ENCODE data around the gene MPZL3. TPM values are rescaled to one million over a fixed set of nuclear protein-coding genes. Genes with fewer than 3 reads are reported as not detected.
A peak's percentile ranks its signal among the peaks of the same experiment; 100 is the strongest.

The MPZL3 gene
- total and polyA plus RNA-seq, 9 donors: 0.41 to 1.7 (median 0.73) TPM

DNA sequence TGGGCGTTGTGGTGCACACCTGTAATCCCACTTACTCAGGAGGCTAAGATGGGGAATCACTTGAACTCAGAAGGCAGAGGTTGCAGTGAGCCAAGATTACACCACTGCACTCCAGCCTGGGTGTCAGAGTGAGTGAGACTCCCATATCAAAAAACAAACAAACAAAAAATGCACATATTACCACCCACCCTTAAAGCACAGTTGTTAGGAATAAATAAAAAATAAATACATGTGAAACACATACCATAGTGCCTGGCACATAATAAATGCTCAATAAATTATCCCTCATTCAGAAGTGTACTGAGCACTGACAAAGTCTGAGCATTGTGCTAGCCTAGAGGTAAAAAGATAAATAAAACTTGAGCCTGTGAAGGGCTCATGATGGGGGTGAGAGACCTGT is 18.3 kb downstream of the MPZL3 start:
- no peaks in the 10 kb centered on the region for H3K9me3 ChIP-seq (replicated peaks; ENCODE audit: control insufficient read depth, low read depth, low read length)
- WGBS (ENCODE audit: insufficient coverage): no CpG with 5 or more reads among the region's 1 CpG
- H3K4me1 ChIP-seq (ENCODE audit: control insufficient read depth, insufficient read depth, low read length): no peaks in the 10 kb centered on the region
- no peaks in the 10 kb centered on the region for H3K36me3 ChIP-seq (ENCODE audit: control insufficient read depth, insufficient read depth, low read length)
- H3K27me3 ChIP-seq (ENCODE audit: control insufficient read depth, insufficient read depth, low read length): peaks cover 7% of the 10 kb centered on the region
- DNase-seq: no peak
- no peak overlapping the region for H3K4me3 ChIP-seq (ENCODE audit: low read length)
- H3K27ac ChIP-seq (ENCODE audit: low read length): no peak overlapping the region

GRCh38 chr11:118233377-118233776 is 18.8 kb downstream of the MPZL3 start:
- no peak for DNase-seq
- H3K36me3 ChIP-seq (ENCODE audit: control insufficient read depth, insufficient read depth, low read length): no peaks in the 10 kb centered on the region
- H3K27ac ChIP-seq (ENCODE audit: low read length): no peak overlapping the region
- WGBS (ENCODE audit: insufficient coverage): 80% methylated on average over 1 of the region's 5 CpGs
- H3K4me1 ChIP-seq (ENCODE audit: control insufficient read depth, insufficient read depth, low read length): no peaks in the 10 kb centered on the region
- H3K4me3 ChIP-seq (ENCODE audit: low read length): no peak overlapping the region
- peaks cover 7% of the 10 kb centered on the region for H3K27me3 ChIP-seq (ENCODE audit: control insufficient read depth, insufficient read depth, low read length)
- no peaks in the 10 kb centered on the region for H3K9me3 ChIP-seq (replicated peaks; ENCODE audit: control insufficient read depth, low read depth, low read length)

DNA sequence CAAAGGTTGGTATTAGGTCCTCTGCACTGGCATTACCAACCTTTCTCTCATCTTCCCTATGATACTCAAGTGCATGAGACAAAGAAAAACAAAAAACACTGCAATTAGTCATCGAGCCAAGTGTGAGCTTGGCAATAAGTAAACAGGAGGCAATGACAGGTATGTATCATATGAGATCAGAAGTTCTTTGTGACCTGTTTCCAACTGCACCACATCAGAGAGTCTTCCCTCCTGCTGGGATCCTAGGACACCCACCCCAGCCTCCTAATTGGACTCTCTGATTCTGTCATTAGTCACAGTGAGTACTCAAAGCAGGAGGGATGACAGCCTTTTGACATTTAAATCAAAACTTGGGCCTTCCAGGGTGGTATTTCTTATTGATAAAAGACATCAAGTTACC is 19.5 kb downstream of the MPZL3 start:
- Histone ChIP-seq H3K9me3 (replicated peaks; ENCODE audit: control insufficient read depth, low read depth, low read length) (no peaks in the 10 kb centered on the region), H3K4me3 (ENCODE audit: low read length) (no peak overlapping the region), H3K27me3 (ENCODE audit: control insufficient read depth, insufficient read depth, low read length) (peaks cover 7% of the 10 kb centered on the region), H3K27ac (ENCODE audit: low read length) (no peak overlapping the region), H3K36me3 (ENCODE audit: control insufficient read depth, insufficient read depth, low read length) (no peaks in the 10 kb centered on the region), H3K4me1 (ENCODE audit: control insufficient read depth, insufficient read depth, low read length) (no peaks in the 10 kb centered on the region)
- no peak for DNase-seq
- no CpG with 5 or more reads among the region's 1 CpG for WGBS (ENCODE audit: insufficient coverage)

DNA sequence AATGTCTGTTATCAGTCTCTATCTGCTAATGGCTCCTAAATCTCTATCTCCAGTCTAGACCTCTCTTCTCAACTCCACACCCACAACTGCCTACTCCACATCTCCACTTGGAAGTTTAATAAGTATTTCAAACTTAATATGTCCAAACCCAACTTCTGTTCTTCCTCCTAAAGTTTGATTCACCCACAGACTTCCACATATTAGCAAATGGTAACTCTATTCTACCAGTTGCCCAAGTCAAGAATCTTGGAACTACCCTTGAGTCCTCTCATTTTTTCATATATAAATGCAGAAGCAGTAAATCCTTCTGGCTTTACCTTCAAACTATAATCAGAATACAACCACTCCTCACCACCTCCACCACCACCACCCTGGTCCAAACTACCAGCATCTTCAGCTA is 20.7 kb downstream of the MPZL3 start:
- H3K9me3 ChIP-seq (replicated peaks; ENCODE audit: control insufficient read depth, low read depth, low read length): no peaks in the 10 kb centered on the region
- H3K4me3 ChIP-seq (ENCODE audit: low read length): no peak overlapping the region
- no peak for DNase-seq
- H3K4me1 ChIP-seq (ENCODE audit: control insufficient read depth, insufficient read depth, low read length): no peaks in the 10 kb centered on the region
- H3K27ac ChIP-seq (ENCODE audit: low read length): no peak overlapping the region
- no peaks in the 10 kb centered on the region for H3K36me3 ChIP-seq (ENCODE audit: control insufficient read depth, insufficient read depth, low read length)
- peaks cover 7% of the 10 kb centered on the region for H3K27me3 ChIP-seq (ENCODE audit: control insufficient read depth, insufficient read depth, low read length)

GRCh38 chr11:118230088-118230487 is 22.1 kb downstream of the MPZL3 start:
- no peaks in the 10 kb centered on the region for H3K36me3 ChIP-seq (ENCODE audit: control insufficient read depth, insufficient read depth, low read length)
- no peak overlapping the region for H3K4me3 ChIP-seq (ENCODE audit: low read length)
- no peak for DNase-seq
- no peaks in the 10 kb centered on the region for H3K4me1 ChIP-seq (ENCODE audit: control insufficient read depth, insufficient read depth, low read length)
- no CpG with 5 or more reads among the region's 3 CpGs for WGBS (ENCODE audit: insufficient coverage)
- H3K9me3 ChIP-seq (replicated peaks; ENCODE audit: control insufficient read depth, low read depth, low read length): no peaks in the 10 kb centered on the region
- H3K27me3 ChIP-seq (ENCODE audit: control insufficient read depth, insufficient read depth, low read length): peaks cover 3% of the 10 kb centered on the region
- H3K27ac ChIP-seq (ENCODE audit: low read length): no peak overlapping the region

- Histone ChIP-seq H3K36me3 (ENCODE audit: control insufficient read depth, insufficient read depth, low read length) (no peaks in the 10 kb centered on the region), H3K4me1 (ENCODE audit: control insufficient read depth, insufficient read depth, low read length) (no peaks in the 10 kb centered on the region), H3K4me3 (ENCODE audit: low read length) (no peak overlapping the region), H3K27ac (ENCODE audit: low read length) (no peak overlapping the region), H3K27me3 (ENCODE audit: control insufficient read depth, insufficient read depth, low read length) (peaks cover 6% of the 10 kb centered on the region), H3K9me3 (replicated peaks; ENCODE audit: control insufficient read depth, low read depth, low read length) (no peaks in the 10 kb centered on the region)
- WGBS (ENCODE audit: insufficient coverage): no CpG with 5 or more reads among the region's 5 CpGs
- no peak for DNase-seq
Observed at GRCh38 chr11:118229274-118229847, 22.8 kb downstream of the MPZL3 start.

GRCh38 chr11:118227865-118228785 is 24.0 kb downstream of the MPZL3 start:
- Histone ChIP-seq H3K27me3 (ENCODE audit: control insufficient read depth, insufficient read depth, low read length) (peaks cover 8% of the 10 kb centered on the region), H3K4me3 (ENCODE audit: low read length) (no peak overlapping the region), H3K9me3 (replicated peaks; ENCODE audit: control insufficient read depth, low read depth, low read length) (no peaks in the 10 kb centered on the region), H3K27ac (ENCODE audit: low read length) (no peak overlapping the region), H3K36me3 (ENCODE audit: control insufficient read depth, insufficient read depth, low read length) (no peaks in the 10 kb centered on the region), H3K4me1 (ENCODE audit: control insufficient read depth, insufficient read depth, low read length) (no peaks in the 10 kb centered on the region)
- DNase-seq: peak; percentile 46
- 63% methylated on average over 3 of the region's 8 CpGs for WGBS (ENCODE audit: insufficient coverage)

- peaks cover 13% of the 10 kb centered on the region for H3K27me3 ChIP-seq (ENCODE audit: control insufficient read depth, insufficient read depth, low read length)
- no peak overlapping the region for H3K27ac ChIP-seq (ENCODE audit: low read length)
- H3K4me3 ChIP-seq (ENCODE audit: low read length): no peak overlapping the region
- H3K9me3 ChIP-seq (replicated peaks; ENCODE audit: control insufficient read depth, low read depth, low read length): no peaks in the 10 kb centered on the region
- no peaks in the 10 kb centered on the region for H3K36me3 ChIP-seq (ENCODE audit: control insufficient read depth, insufficient read depth, low read length)
- WGBS (ENCODE audit: insufficient coverage): 60% methylated on average over 1 of the region's 2 CpGs
- no peak for DNase-seq
- H3K4me1 ChIP-seq (ENCODE audit: control insufficient read depth, insufficient read depth, low read length): no peaks in the 10 kb centered on the region
Observed at GRCh38 chr11:118226781-118227180, 25.4 kb downstream of the MPZL3 start.

- H3K4me1 ChIP-seq (ENCODE audit: control insufficient read depth, insufficient read depth, low read length): no peaks in the 10 kb centered on the region
- no peak overlapping the region for H3K27ac ChIP-seq (ENCODE audit: low read length)
- no peaks in the 10 kb centered on the region for H3K9me3 ChIP-seq (replicated peaks; ENCODE audit: control insufficient read depth, low read depth, low read length)
- DNase-seq: peak; percentile 46
- no peak overlapping the region for H3K4me3 ChIP-seq (ENCODE audit: low read length)
- peaks cover 16% of the 10 kb centered on the region for H3K27me3 ChIP-seq (ENCODE audit: control insufficient read depth, insufficient read depth, low read length)
- 54% methylated on average over 7 of the region's 7 CpGs for WGBS (ENCODE audit: insufficient coverage)
- no peaks in the 10 kb centered on the region for H3K36me3 ChIP-seq (ENCODE audit: control insufficient read depth, insufficient read depth, low read length)
Observed at GRCh38 chr11:118226296-118226695, 25.9 kb downstream of the MPZL3 start.

DNA sequence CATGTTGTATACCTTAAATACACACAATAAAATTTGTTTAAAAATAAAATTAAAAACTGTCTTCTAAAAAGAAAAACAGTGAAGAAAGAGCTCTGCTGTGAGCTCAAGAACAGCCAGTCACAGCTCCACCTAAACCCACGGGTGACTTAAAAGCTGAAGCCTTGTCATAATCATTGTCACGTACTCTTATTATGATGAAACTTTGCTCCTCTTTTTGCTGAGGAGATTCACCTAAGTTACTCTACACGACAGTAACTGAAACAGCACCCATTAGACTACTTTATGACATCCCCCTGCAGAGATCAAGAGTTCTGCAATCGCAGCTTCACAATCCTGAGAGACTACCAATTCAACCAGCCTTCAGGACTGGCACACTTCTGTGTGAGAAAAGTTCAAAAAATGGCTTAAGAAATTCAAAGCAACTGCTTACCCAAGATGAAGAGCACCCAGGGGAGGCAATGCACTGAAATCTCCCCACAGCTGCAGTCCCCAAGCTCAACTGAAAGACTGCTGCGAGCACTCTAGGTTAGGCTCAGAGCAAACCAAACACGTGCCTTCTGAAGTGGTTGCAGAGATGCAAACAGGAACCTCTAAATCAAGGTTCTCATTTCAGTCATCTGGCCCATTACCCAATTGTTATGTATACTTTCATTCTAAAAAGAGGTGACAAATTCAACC is 27.5 kb downstream of the MPZL3 start, which contains the start of gene JAML:
Gene JAML (minus strand): TSS at position 501 of the 678 bp plus-strand sequence. CDS start 10,145 bp downstream, outside the sequence.
- Histone ChIP-seq H3K27me3 (ENCODE audit: control insufficient read depth, insufficient read depth, low read length) (peaks cover 19% of the 10 kb centered on the region), H3K4me3 (ENCODE audit: low read length) (peak within 1 kb of the TSS; percentile 4), H3K27ac (ENCODE audit: low read length) (peak within 1 kb of the TSS; percentile 23), H3K36me3 (ENCODE audit: control insufficient read depth, insufficient read depth, low read length) (no peaks in the 10 kb centered on the region), H3K9me3 (replicated peaks; ENCODE audit: control insufficient read depth, low read depth, low read length) (no peaks in the 10 kb centered on the region), H3K4me1 (ENCODE audit: control insufficient read depth, insufficient read depth, low read length) (no peaks in the 10 kb centered on the region)
- peak; percentile 39 for DNase-seq
- 67% methylated on average over 1 of the region's 6 CpGs for WGBS (ENCODE audit: insufficient coverage)

Data from muscle of leg (tissue), 11 donors.